Lower leg skin (tissue), 3 donors: Measurements from ENCODE around the gene SLC49A3.

Experiments
- POLR2A ChIP-seq, 2 donors: fragments of 450-650 bp; IDR thresholded peaks; one replicate each; pipeline ENCODE4 v1.6.1; 2016 to 2017; ENCODE audit warnings: antibody characterized with exemption in 2 of 2, mild to moderate bottlenecking in 1 of 2, moderate library complexity in 1 of 2
- TF ChIP-seq, protein P1 (sequence below), 3 donors: fragments of 450-650 bp; IDR thresholded peaks; one replicate each; pipeline ENCODE4 v1.5.1; 2016; ENCODE audit warnings: antibody characterized with exemption in 3 of 3, mild to moderate bottlenecking in 3 of 3, moderate library complexity in 2 of 3

DNA sequence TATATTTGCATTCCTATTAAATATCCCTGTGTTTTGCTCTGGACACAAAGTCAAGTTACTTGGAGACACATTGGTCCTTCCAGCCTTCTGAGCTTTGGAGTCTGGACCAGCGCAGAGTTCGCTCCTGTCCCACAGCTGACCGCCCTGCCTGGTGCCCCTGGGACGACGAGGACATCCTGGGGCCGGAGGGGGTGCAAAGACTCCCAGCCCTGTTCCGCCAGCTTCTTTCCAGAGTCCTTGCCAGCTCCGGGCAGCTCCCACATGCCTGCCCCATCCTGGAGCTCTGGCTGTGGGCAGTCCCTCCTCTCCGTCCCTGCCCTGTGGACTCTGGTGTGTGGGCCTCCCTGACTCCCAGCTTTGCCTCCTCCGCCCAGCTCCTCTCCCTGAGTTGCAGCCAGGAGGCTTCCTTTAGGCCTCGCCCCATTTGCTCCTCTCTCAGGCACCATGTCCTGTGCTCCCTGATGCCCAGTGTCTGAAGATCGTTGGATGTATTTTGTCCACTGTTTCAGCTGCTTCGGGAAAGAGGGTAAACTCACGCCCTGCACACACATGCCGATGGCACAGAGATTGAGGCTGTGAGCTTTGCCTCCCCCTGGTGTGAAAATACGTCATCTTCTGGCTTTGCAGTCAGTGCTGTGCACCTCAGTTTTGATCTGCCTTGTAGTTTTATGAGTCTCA, 11.8 kb upstream of the SLC49A3 start:
- TF ChIP-seq POLR2A (IDR thresholded peaks at IDR 0.05), result no peak
- TF ChIP-seq, protein P1, sequence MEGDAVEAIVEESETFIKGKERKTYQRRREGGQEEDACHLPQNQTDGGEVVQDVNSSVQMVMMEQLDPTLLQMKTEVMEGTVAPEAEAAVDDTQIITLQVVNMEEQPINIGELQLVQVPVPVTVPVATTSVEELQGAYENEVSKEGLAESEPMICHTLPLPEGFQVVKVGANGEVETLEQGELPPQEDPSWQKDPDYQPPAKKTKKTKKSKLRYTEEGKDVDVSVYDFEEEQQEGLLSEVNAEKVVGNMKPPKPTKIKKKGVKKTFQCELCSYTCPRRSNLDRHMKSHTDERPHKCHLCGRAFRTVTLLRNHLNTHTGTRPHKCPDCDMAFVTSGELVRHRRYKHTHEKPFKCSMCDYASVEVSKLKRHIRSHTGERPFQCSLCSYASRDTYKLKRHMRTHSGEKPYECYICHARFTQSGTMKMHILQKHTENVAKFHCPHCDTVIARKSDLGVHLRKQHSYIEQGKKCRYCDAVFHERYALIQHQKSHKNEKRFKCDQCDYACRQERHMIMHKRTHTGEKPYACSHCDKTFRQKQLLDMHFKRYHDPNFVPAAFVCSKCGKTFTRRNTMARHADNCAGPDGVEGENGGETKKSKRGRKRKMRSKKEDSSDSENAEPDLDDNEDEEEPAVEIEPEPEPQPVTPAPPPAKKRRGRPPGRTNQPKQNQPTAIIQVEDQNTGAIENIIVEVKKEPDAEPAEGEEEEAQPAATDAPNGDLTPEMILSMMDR (IDR thresholded peaks at IDR 0.05), result no peak
